HG03108 (cell line): ENCODE measurements around the gene WDFY3.

Source experiments
- ATAC-seq: cut with Tn5 transposase; IDR thresholded peaks from one replicate; pipeline ENCODE4 v1.9.1; 2021; ENCODE audit warnings: moderate library complexity; ENCODE audit not compliant: unreplicated experiment

WDFY3 gene

GRCh38 chr4:84644087-84644486 is 322.4 kb downstream of the WDFY3 start:
- no peak for ATAC-seq

- no peak for ATAC-seq
Observed at GRCh38 chr4:84639145-84639544, 327.3 kb downstream of the WDFY3 start.

DNA sequence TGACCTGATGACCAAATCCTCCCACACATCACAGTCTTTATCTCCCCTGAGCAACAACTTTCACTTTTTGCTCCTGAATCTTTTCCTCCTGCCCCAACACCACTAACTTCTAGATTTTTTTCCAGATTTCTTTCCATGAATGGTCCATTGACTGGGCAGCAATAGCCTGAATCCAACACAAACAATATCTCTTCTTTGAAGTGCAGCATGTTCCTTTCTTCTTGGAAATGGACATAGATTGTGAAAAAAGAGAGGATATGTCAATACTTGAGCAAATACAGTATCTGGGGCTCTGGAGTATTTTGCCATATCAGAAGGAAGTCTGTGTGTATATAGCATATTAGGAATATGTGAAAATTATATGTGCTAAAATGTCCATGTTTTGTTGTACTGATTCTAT is 328.4 kb downstream of the WDFY3 start:
- no peak for ATAC-seq

DNA sequence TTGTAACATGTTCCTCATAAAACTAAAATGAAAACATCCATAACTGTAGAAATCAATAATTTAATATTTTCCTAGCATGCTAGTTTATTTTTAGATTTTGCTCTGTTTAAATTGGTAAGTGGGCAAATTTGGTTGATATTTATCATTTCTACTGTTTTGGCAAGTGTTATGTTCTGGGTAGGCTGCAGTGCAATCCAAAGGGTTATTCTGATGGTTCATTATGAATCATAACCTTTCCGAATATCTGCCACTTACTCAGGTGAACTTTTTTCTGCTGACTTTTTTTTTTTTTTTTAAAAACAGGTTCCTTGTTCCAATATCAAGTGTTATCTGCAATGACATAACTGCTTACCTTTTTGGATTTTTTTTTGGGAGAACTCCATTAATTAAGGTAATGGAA is 331.5 kb downstream of the WDFY3 start:
- ATAC-seq: no peak

DNA sequence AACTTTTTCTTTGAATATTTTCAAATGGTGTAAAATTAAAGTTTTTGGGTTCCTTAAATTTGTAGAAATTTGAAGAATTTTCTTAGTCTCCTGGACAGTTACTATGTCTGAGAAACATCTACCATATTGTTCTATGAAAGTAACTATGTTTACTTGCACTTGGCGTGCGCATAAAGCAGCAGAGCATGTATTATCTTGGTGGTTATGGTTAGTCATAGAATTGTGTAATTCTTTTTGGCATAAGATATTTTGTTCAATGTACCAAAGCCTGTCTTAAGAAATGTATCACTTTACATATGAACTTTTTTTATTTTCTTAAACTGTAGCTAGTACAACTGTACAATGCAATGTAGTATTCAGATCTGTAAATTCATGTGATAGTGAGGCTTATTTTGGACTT is 334.4 kb downstream of the WDFY3 start:
- ATAC-seq: no peak

GRCh38 chr4:84631573-84631972 is 334.9 kb downstream of the WDFY3 start:
- no peak for ATAC-seq

DNA sequence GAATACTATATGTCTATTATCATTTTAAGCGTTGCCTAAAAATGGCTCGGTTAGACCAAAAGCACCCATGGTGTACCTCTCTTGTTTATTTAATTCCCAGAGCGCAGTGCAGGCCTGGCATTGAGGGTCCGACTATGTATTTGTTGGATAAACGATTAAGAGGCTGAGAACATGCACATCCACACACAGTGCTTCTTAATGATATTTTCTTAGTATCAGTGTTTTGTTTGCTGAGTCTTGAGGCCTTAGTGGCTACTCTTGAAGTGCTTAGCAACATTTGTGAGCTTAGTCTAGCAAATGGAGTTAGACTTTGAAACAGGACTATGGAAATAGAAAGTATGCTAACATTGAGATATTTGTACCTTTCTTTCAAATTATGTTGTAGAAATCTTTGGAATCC is 339.8 kb downstream of the WDFY3 start:
- no peak for ATAC-seq

DNA sequence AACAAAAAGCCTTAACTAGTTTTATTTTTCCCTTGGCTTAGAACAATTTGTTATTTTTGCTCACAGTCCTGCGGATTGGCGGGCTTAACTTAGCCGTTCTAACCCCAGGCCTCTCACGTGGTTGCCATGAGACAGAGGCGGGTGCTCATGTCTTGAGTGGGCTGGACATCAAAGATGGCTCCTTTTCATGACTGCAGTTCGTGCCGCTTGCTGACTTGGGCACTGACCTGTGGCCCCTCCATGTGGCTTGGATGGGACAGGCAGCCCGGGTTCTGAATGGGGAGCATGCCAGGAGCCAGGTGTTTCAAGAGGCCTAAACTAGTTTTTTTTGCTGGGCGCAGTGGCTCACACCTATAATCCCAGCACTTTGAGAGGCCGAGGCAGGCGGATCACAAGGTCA is 342.8 kb downstream of the WDFY3 start:
- ATAC-seq: no peak

DNA sequence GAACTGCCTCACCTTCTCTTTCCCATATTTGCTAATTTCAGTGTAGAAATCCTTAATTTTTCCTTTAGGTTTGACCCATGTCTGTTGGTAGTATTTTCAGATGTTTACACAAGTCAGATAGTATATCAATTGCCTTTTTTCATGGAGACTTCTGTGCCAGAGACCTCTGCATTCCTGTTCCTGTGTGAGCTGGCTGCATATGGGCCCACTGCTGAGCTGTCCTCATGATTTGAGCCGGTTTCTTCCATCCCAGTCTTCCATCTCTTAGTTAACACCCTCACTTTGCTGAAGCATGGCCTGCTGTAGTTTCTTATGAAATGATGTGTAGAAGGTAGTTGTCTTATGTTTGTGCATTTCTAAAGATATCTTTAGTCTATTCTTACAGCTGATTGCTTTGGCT is 343.5 kb downstream of the WDFY3 start:
- no peak for ATAC-seq
